ENCODE data around the gene C1QTNF4. TPM values are rescaled to one million over a fixed set of nuclear protein-coding genes. Genes with fewer than 3 reads are reported as not detected.
"Not testable (repeated sequence)": the region's sequence is repeated elsewhere in the genome, so short reads cannot be mapped to it uniquely, and the experiment has no call there.

The C1QTNF4 gene
- polyA plus RNA-seq, 2 donors: 0.28 to 0.47 TPM

GRCh38 chr11:47560426-47560825 is 33.8 kb downstream of the C1QTNF4 start:
- no peak overlapping the region for H3K27ac ChIP-seq (ENCODE audit: low read depth in 2 of 2, low read length in 1 of 2)
- 83 to 89% methylated on average over 2 of the region's 2 CpGs for WGBS, 2 donors
- no peak overlapping the region for H3K4me3 ChIP-seq (ENCODE audit: low read depth in 1 of 2, low read length in 2 of 2)
- H3K27me3 ChIP-seq (ENCODE audit: control insufficient read depth in 1 of 2, insufficient read depth in 2 of 2, low read length in 2 of 2): no peaks in the 10 kb centered on the region
- H3K4me1 ChIP-seq (ENCODE audit: control insufficient read depth in 2 of 2, insufficient read depth in 2 of 2, low read length in 1 of 2): no peaks in the 10 kb centered on the region
- no peaks in the 10 kb centered on the region for H3K9me3 ChIP-seq (ENCODE audit: control insufficient read depth in 2 of 2, insufficient read depth in 1 of 2, low read depth in 1 of 2, low read length in 1 of 2)
- H3K36me3 ChIP-seq (ENCODE audit: control insufficient read depth in 2 of 2, insufficient read depth in 2 of 2, low read length in 1 of 2): no peaks in the 10 kb centered on the region

- no peak overlapping the region for H3K4me3 ChIP-seq (ENCODE audit: low read depth in 1 of 2, low read length in 2 of 2)
- no peak overlapping the region for H3K27ac ChIP-seq (ENCODE audit: low read depth in 2 of 2, low read length in 1 of 2)
- H3K4me1 ChIP-seq (ENCODE audit: control insufficient read depth in 2 of 2, insufficient read depth in 2 of 2, low read length in 1 of 2): no peaks in the 10 kb centered on the region
- H3K36me3 ChIP-seq (ENCODE audit: control insufficient read depth in 2 of 2, insufficient read depth in 2 of 2, low read length in 1 of 2): no peaks in the 10 kb centered on the region
- no peaks in the 10 kb centered on the region for H3K27me3 ChIP-seq (ENCODE audit: control insufficient read depth in 1 of 2, insufficient read depth in 2 of 2, low read length in 2 of 2)
- no peaks in the 10 kb centered on the region for H3K9me3 ChIP-seq (ENCODE audit: control insufficient read depth in 2 of 2, insufficient read depth in 1 of 2, low read depth in 1 of 2, low read length in 1 of 2)
- WGBS, 2 donors: 98% methylated on average over 1 of the region's 1 CpG
Measured at GRCh38 chr11:47558695-47559094, 35.5 kb downstream of the C1QTNF4 start.

GRCh38 chr11:47557004-47557403 is 37.2 kb downstream of the C1QTNF4 start:
- H3K27ac ChIP-seq (ENCODE audit: low read depth in 2 of 2, low read length in 1 of 2); H3K4me3 ChIP-seq (ENCODE audit: low read depth in 1 of 2, low read length in 2 of 2); H3K9me3 ChIP-seq (ENCODE audit: control insufficient read depth in 2 of 2, insufficient read depth in 1 of 2, low read depth in 1 of 2, low read length in 1 of 2); H3K27me3 ChIP-seq (ENCODE audit: control insufficient read depth in 1 of 2, insufficient read depth in 2 of 2, low read length in 2 of 2); H3K36me3 ChIP-seq (ENCODE audit: control insufficient read depth in 2 of 2, insufficient read depth in 2 of 2, low read length in 1 of 2); H3K4me1 ChIP-seq (ENCODE audit: control insufficient read depth in 2 of 2, insufficient read depth in 2 of 2, low read length in 1 of 2): not testable (repeated sequence)
- WGBS, 2 donors: 83 to 86% methylated on average over 12 of the region's 12 CpGs

- Histone ChIP-seq H3K27ac (ENCODE audit: low read depth in 2 of 2, low read length in 1 of 2) (peak overlapping the region; percentile 78 to 79), H3K4me1 (ENCODE audit: control insufficient read depth in 2 of 2, insufficient read depth in 2 of 2, low read length in 1 of 2) (no peaks in the 10 kb centered on the region), H3K27me3 (ENCODE audit: control insufficient read depth in 1 of 2, insufficient read depth in 2 of 2, low read length in 2 of 2) (no peaks in the 10 kb centered on the region), H3K36me3 (ENCODE audit: control insufficient read depth in 2 of 2, insufficient read depth in 2 of 2, low read length in 1 of 2) (no peaks in the 10 kb centered on the region), H3K9me3 (ENCODE audit: control insufficient read depth in 2 of 2, insufficient read depth in 1 of 2, low read depth in 1 of 2, low read length in 1 of 2) (no peaks in the 10 kb centered on the region), H3K4me3 (ENCODE audit: low read depth in 1 of 2, low read length in 2 of 2) (peak overlapping the region; percentile 97 to 98)
- WGBS, 2 donors: 10 to 13% methylated on average over 9 of the region's 9 CpGs
Measured at GRCh38 chr11:47553406-47553743, 40.8 kb downstream of the C1QTNF4 start.

GRCh38 chr11:47552566-47553405 is 41.4 kb downstream of the C1QTNF4 start, which contains the start of gene CELF1:
Gene CELF1, minus strand, starts transcription at chr11:47553132. Its CDS starts 53,609 bp downstream, at chr11:47499523.
- H3K4me1 ChIP-seq (ENCODE audit: control insufficient read depth in 2 of 2, insufficient read depth in 2 of 2, low read length in 1 of 2): no peaks in the 10 kb centered on the region
- H3K36me3 ChIP-seq (ENCODE audit: control insufficient read depth in 2 of 2, insufficient read depth in 2 of 2, low read length in 1 of 2): no peaks in the 10 kb centered on the region
- 0 to 1% methylated on average over 54 to 89 of the region's 89 CpGs for WGBS, 2 donors
- peak within 1 kb of the TSS; percentile 97 to 98 for H3K4me3 ChIP-seq (ENCODE audit: low read depth in 1 of 2, low read length in 2 of 2)
- H3K27me3 ChIP-seq (ENCODE audit: control insufficient read depth in 1 of 2, insufficient read depth in 2 of 2, low read length in 2 of 2): no peaks in the 10 kb centered on the region
- no peaks in the 10 kb centered on the region for H3K9me3 ChIP-seq (ENCODE audit: control insufficient read depth in 2 of 2, insufficient read depth in 1 of 2, low read depth in 1 of 2, low read length in 1 of 2)
- H3K27ac ChIP-seq (ENCODE audit: low read depth in 2 of 2, low read length in 1 of 2): peak within 1 kb of the TSS; percentile 81 to 93

- Histone ChIP-seq H3K9me3 (ENCODE audit: control insufficient read depth in 2 of 2, insufficient read depth in 1 of 2, low read depth in 1 of 2, low read length in 1 of 2) (no peaks in the 10 kb centered on the region), H3K4me3 (ENCODE audit: low read depth in 1 of 2, low read length in 2 of 2) (peak overlapping the region; percentile 97 to 98), H3K4me1 (ENCODE audit: control insufficient read depth in 2 of 2, insufficient read depth in 2 of 2, low read length in 1 of 2) (no peaks in the 10 kb centered on the region), H3K27ac (ENCODE audit: low read depth in 2 of 2, low read length in 1 of 2) (peak overlapping the region; percentile 81 to 93), H3K36me3 (ENCODE audit: control insufficient read depth in 2 of 2, insufficient read depth in 2 of 2, low read length in 1 of 2) (no peaks in the 10 kb centered on the region), H3K27me3 (ENCODE audit: control insufficient read depth in 1 of 2, insufficient read depth in 2 of 2, low read length in 2 of 2) (no peaks in the 10 kb centered on the region)
- WGBS, 2 donors: 1 to 2% methylated on average over 22 of the region's 22 CpGs
Measured at GRCh38 chr11:47552056-47552565, 42.1 kb downstream of the C1QTNF4 start.

- Histone ChIP-seq H3K27ac (ENCODE audit: low read depth in 2 of 2, low read length in 1 of 2) (peak overlapping the region in 1 of 2 donors; percentile 58), H3K4me1 (ENCODE audit: control insufficient read depth in 2 of 2, insufficient read depth in 2 of 2, low read length in 1 of 2) (no peaks in the 10 kb centered on the region), H3K9me3 (ENCODE audit: control insufficient read depth in 2 of 2, insufficient read depth in 1 of 2, low read depth in 1 of 2, low read length in 1 of 2) (no peaks in the 10 kb centered on the region), H3K36me3 (ENCODE audit: control insufficient read depth in 2 of 2, insufficient read depth in 2 of 2, low read length in 1 of 2) (no peaks in the 10 kb centered on the region), H3K27me3 (ENCODE audit: control insufficient read depth in 1 of 2, insufficient read depth in 2 of 2, low read length in 2 of 2) (no peaks in the 10 kb centered on the region), H3K4me3 (ENCODE audit: low read depth in 1 of 2, low read length in 2 of 2) (peak overlapping the region in 1 of 2 donors; percentile 97)
Measured at GRCh38 chr11:47551086-47551485, 43.1 kb downstream of the C1QTNF4 start.

- Histone ChIP-seq H3K4me3 (ENCODE audit: low read depth in 1 of 2, low read length in 2 of 2) (no peak overlapping the region), H3K4me1 (ENCODE audit: control insufficient read depth in 2 of 2, insufficient read depth in 2 of 2, low read length in 1 of 2) (no peaks in the 10 kb centered on the region), H3K36me3 (ENCODE audit: control insufficient read depth in 2 of 2, insufficient read depth in 2 of 2, low read length in 1 of 2) (no peaks in the 10 kb centered on the region), H3K9me3 (ENCODE audit: control insufficient read depth in 2 of 2, insufficient read depth in 1 of 2, low read depth in 1 of 2, low read length in 1 of 2) (no peaks in the 10 kb centered on the region), H3K27me3 (ENCODE audit: control insufficient read depth in 1 of 2, insufficient read depth in 2 of 2, low read length in 2 of 2) (no peaks in the 10 kb centered on the region), H3K27ac (ENCODE audit: low read depth in 2 of 2, low read length in 1 of 2) (no peak overlapping the region)
- 72 to 77% methylated on average over 10 of the region's 10 CpGs for WGBS, 2 donors
Measured at GRCh38 chr11:47550288-47551047, 43.7 kb downstream of the C1QTNF4 start.

- not testable (repeated sequence) for H3K4me3 ChIP-seq (ENCODE audit: low read depth in 1 of 2, low read length in 2 of 2); H3K27ac ChIP-seq (ENCODE audit: low read depth in 2 of 2, low read length in 1 of 2); H3K4me1 ChIP-seq (ENCODE audit: control insufficient read depth in 2 of 2, insufficient read depth in 2 of 2, low read length in 1 of 2); H3K9me3 ChIP-seq (ENCODE audit: control insufficient read depth in 2 of 2, insufficient read depth in 1 of 2, low read depth in 1 of 2, low read length in 1 of 2); H3K36me3 ChIP-seq (ENCODE audit: control insufficient read depth in 2 of 2, insufficient read depth in 2 of 2, low read length in 1 of 2); H3K27me3 ChIP-seq (ENCODE audit: control insufficient read depth in 1 of 2, insufficient read depth in 2 of 2, low read length in 2 of 2)
- 95 to 96% methylated on average over 7 of the region's 7 CpGs for WGBS, 2 donors
Measured at GRCh38 chr11:47546274-47546673, 47.9 kb downstream of the C1QTNF4 start.

Measured in esophagus (tissue), 2 donors.